NCI-H748 treated with DMSO at 0.1 percent for 48 hours (cell line): ENCODE measurements around the gene ARMC9.

Experiments used
- DNase-seq: peaks from one replicate; lab custom pipeline; 2025; lab: John Stamatoyannopoulos, UW

ARMC9 gene

DNA sequence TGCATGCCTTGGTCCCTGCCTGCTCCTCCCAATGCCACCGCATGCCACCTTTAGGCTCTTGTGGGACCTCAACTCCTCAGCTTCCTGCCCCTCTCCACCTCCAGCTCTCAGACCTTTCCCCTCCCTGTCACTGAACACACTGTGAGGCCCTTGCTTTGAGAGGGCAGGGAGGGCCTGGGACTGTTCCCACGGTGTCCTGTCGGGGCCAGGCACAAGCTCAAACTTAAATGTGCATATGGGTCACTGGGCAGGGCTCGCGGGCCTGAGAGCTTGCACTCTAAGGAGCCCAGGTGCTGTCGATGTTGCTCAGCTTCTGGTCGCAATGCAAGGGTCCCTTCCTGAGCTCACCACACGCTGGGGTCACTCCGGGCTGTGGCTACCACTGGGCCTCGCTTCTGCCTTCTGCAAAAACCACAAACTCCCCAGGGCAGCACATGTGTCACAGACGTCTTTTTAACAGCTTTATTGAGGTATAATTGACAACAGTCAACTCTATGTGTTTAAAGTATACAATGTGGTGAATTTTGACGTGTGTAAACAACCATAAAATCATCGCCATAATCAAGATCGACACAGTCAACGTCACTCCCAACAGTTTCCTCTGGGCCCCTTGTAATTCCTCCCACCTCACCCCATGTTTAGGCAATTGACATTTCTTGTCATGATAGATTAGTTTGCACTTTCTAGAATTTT is 185.1 kb downstream of the ARMC9 start:
- DNase-seq, result no peak

DNA sequence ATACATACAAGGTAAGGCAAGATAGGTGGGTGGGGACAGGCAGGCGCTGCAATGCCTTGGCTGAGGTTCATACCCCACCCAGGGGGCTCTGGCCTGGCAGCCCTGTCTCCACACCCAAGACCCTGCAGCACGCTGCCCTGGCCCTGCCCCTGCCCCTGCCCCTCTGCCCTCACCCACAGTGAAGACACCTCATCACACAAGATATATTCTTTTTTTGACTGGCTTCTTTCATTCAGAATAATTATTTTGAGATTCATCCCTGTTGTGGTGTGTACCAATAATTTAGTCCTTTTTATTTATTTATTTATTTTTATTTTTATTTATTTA is 185.6 kb downstream of the ARMC9 start:
- no peak for DNase-seq

- no peak for DNase-seq
Measured at GRCh38 chr2:231384970-231385369, 186.5 kb downstream of the ARMC9 start.

DNA sequence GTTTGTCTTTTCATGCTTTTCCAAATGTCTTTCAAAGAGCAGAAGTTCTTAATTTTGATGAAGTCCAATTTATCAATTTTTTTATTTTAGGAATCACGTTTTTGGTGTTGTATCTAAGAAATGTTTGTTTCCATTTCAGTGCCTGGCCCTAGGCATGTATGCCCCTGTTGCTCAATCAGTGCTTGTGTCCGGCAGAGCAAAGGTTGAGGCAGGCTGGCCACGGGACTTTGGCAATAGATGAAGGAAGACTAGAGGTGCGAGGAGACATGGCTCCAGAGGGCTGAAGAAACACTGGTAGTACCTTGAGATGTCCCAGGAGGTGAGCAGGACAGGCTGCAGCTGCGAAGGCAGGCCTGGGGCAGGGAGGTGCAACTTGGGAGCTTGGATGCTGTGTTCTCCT is 187.0 kb downstream of the ARMC9 start:
- no peak for DNase-seq

- DNase-seq, result no peak
Measured at GRCh38 chr2:231386446-231386845, 188.0 kb downstream of the ARMC9 start.

DNA sequence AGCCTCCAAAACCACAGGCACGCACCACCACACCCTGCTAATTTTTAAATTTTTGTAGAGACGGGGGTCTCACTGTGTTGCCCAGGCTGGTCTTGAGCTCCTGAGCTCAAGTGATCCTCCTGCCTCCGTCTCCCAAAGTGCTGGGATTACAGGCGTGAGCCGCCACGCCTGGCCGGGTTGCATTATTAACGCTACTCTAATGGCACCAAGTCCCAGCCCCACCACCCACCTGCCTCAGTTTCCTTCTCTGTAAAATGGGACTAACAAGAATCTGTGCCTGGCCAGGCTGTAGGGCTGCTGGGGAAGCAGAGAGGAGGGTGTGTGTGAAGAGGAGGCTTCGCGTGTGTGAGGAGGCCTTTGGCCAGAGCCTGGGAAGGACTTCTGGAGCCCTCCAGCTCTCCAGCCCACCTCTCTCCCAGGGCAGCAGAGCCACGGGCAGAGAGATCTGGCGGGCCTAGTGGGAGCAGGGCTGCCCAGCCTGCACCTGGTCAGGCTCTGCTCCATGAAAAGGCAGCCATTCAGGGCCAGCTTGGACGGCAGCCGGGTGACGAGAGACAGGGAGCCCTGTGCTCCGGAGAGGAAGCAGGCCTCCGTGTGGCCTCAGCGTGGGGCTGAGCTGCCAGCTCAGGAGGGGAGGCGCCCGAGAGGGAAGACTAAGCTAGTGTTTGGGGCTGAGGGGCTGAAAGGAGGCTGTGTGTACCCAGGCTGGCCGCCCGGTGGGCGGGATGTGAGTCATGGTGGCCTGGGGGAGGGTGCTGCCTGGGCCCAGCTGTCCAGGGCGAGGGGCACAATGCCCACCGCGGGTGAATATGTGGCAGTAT is 189.7 kb downstream of the ARMC9 start:
- no peak for DNase-seq

- no peak for DNase-seq
Measured at GRCh38 chr2:231388725-231389346, 190.4 kb downstream of the ARMC9 start.

GRCh38 chr2:231390667-231391066 is 192.2 kb downstream of the ARMC9 start:
- DNase-seq, result no peak

- no peak for DNase-seq
Measured at GRCh38 chr2:231391981-231392380, 193.6 kb downstream of the ARMC9 start.

GRCh38 chr2:231392431-231393148 is 194.2 kb downstream of the ARMC9 start:
- no peak for DNase-seq

DNA sequence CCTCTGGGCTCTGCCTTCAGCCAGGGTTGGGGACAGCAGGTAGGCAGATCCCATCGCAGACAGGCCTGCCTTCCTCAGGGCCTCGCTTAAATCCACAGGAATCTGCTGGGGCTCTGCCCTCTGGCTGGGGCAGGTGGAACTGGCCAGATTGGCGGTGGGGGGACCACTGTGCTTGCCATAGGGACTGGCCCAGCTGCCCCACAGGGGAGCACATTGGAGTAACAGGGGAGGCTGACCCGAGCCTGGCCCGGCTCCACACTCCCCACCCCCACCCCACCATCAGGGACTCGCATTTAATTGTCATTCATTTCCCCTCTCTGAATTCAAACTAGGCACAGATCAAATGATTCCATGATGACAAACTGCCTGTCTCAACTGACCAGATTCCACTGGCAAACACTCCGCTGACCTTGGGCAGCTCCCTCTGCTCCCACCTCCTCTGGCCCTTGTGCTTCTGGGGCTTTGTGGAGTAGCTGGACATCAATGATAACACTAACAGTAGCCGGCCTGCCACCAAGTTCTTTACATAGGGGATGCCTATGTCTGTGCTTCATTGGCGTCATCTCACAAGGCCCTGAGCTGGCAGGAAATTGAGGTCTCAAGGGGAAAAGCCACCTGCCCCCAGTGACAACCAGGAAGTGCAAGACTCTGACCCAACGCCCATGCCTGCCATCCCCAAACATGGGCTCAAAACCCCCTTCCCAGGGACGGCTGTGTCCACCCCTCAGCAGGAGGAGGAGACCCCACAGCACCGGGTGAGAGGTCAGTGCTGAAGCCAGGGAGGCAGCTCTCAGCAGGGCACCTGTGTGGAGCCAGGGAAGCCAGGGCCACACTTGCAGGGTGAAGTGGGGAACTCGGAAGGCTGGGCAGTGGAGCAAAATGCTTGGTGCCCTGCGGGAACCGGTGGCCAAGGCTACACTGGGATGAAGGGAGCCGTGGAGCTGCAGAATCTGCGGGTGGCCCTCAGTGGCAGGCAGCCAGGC is 195.0 kb downstream of the ARMC9 start:
- DNase-seq, result no peak

DNA sequence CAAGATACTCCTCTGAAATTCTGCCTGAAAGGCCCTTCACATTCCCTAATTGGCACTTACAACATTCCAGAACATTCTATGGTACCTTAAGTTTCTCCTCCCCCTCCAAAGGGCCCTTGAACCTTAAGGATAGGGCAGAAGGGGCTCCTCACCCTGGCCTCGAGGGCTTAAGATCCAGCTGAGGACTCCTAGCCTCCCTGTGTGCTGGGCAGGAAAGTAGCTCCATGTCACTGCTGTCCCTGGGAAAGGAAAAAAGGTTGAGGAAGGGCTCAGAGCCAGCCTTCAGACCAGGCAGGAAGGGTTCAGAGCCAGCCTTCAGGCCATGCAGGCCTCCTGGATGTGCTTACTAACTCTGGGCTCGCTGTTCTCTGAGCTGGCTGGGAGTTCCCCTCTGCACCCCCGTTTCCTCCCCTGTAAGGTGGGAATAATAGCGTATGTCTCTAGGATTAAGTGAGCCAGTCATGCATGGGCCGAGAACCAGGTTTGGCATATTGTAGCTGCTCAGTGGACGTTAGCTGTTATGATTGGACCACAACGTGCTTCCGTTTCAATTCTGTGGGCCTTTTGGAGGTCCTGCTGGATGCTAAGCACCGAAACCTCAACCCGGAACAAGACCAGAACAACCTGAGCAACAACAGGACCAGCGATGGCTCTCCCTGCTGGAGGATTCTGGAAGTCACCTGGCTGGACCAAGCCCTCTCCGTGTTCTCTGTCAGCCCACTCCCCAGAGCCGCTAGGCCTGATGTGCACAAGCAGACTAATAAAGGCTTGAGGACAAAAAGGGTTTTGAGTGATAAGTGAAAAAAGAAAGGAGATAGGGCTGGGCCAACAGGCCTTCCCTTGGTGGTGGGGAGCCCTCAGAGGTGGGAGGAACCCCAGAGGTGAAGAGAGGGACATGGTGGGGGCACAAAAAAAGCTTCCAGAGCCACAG is 196.0 kb downstream of the ARMC9 start:
- no peak for DNase-seq

DNA sequence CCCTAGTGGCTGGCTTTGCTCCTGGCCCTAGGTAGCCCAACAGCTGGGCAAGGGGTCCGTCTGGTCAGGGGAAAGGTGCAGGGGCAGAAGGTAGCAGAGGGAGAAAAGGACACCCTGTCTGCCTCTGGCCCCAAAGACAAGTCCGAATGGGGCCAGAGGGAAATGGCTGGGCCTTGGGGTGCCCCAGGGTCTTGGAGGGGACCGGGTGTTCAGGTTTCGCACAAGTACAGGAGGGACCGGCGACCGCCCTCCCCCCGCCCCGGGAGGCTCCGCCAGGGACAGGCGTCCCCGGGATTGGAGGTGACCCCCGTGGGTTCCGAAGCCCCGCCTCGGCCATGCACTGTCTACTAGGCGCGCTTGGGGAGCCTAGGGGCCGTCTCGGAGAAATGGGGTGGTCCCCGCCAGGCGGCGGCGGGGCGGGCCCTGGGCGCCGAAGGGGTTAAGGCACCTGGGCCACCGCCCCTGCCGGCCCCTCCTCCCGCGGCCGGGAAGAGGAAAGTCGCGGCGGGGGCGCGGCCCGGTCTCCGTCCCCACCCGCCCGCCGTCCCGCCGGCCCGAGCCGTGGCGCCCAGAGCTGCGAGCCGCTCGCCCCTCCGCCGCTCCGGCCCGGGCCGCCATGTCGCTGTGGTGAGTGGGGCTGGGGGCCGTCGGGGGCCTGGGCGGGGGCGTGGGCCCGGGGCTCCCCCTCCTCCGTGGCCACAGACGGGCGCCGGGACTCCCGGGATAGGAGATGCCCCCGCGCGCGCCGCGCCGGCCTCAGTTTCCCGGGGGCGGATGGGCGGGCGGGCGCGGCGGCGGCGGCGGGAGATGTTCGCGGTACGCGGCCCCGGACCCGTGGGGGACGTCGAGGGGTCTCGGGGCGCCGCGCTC is 197.0 kb downstream of the ARMC9 start, which contains the start of gene B3GNT7:
Gene B3GNT7, plus strand, starts transcription at position 523 of the 870 bp plus-strand sequence. Its CDS starts 94 bp downstream, at position 617.
- DNase-seq, result no peak

GRCh38 chr2:231396058-231396821 is 197.8 kb downstream of the ARMC9 start:
- DNase-seq, result no peak

DNA sequence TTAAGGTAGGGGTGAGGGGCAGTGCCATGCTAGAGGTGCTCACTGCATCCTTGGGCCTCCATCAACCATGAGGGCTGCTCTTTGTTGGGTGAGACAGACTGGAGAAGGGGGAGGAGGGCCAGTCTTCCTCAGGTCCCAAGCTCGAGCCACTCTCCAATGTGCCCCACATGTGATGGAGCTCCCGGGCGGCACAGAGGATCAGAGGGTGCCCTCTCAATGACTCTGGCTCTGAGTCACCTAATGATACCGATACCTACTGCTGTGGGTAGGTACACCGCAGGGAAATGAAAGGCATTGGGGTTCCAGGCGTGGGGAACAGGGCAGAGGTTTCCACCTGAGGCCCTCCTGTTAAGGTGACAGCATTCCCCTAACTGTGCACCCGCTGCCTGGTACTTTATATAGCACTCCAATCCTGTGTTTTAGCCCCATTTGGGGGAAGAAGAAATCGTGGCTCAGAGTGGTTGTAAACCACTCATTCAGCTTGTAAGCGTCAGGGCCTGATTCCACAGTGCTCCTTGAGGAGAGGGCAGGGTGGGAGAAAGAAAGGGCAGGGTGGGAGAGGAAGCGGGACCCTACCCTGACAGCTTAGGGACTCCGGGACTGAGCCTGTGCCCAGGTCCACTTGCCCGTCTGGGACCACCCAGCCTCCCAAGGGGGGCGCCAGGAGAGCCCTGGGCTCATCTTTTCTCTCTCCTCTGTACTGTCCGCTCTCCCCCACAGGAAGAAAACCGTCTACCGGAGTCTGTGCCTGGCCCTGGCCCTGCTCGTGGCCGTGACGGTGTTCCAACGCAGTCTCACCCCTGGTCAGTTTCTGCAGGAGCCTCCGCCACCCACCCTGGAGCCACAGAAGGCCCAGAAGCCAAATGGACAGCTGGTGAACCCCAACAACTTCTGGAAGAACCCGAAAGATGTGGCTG is 198.8 kb downstream of the ARMC9 start:
- no peak for DNase-seq

- DNase-seq, result no peak
Measured at GRCh38 chr2:231397928-231398294, 199.5 kb downstream of the ARMC9 start.

DNA sequence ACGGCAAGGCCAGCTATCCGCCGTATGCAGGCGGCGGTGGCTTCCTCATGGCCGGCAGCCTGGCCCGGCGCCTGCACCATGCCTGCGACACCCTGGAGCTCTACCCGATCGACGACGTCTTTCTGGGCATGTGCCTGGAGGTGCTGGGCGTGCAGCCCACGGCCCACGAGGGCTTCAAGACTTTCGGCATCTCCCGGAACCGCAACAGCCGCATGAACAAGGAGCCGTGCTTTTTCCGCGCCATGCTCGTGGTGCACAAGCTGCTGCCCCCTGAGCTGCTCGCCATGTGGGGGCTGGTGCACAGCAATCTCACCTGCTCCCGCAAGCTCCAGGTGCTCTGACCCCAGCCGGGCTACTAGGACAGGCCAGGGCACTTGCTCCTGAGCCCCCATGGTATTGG is 200.2 kb downstream of the ARMC9 start:
- DNase-seq, result no peak
